ENCODE measurements around the gene CTNNA3.

CTNNA3 gene

GRCh38 chr10:67033878-67034277 is 662.1 kb downstream of the CTNNA3 start:
- Histone ChIP-seq H3K27ac (ENCODE audit: low read length) (no peak overlapping the region), H3K9ac (ENCODE audit: low read depth, low read length) (no peak overlapping the region), H3K4me3 (ENCODE audit: low read length) (no peak overlapping the region), H3K4me1 (ENCODE audit: insufficient read depth, low read length) (no peaks in the 10 kb centered on the region), H3K27me3 (ENCODE audit: insufficient read depth, low read length) (no peaks in the 10 kb centered on the region), H3K9me3 (ENCODE audit: insufficient read depth, low read depth, low read length) (no peaks in the 10 kb centered on the region), H3K36me3 (ENCODE audit: insufficient read depth, low read depth, low read length) (no peaks in the 10 kb centered on the region)

- Histone ChIP-seq H3K4me1 (ENCODE audit: insufficient read depth, low read length) (no peaks in the 10 kb centered on the region), H3K36me3 (ENCODE audit: insufficient read depth, low read depth, low read length) (no peaks in the 10 kb centered on the region), H3K9ac (ENCODE audit: low read depth, low read length) (no peak overlapping the region), H3K4me3 (ENCODE audit: low read length) (no peak overlapping the region), H3K27me3 (ENCODE audit: insufficient read depth, low read length) (no peaks in the 10 kb centered on the region), H3K9me3 (ENCODE audit: insufficient read depth, low read depth, low read length) (no peaks in the 10 kb centered on the region), H3K27ac (ENCODE audit: low read length) (no peak overlapping the region)
Observed at GRCh38 chr10:67022099-67022498, 673.9 kb downstream of the CTNNA3 start.

- Histone ChIP-seq H3K9me3 (ENCODE audit: insufficient read depth, low read depth, low read length) (no peaks in the 10 kb centered on the region), H3K4me3 (ENCODE audit: low read length) (no peak overlapping the region), H3K27ac (ENCODE audit: low read length) (no peak overlapping the region), H3K27me3 (ENCODE audit: insufficient read depth, low read length) (no peaks in the 10 kb centered on the region), H3K36me3 (ENCODE audit: insufficient read depth, low read depth, low read length) (no peaks in the 10 kb centered on the region), H3K4me1 (ENCODE audit: insufficient read depth, low read length) (no peaks in the 10 kb centered on the region), H3K9ac (ENCODE audit: low read depth, low read length) (no peak overlapping the region)
Observed at GRCh38 chr10:67017218-67017617, 678.8 kb downstream of the CTNNA3 start.

GRCh38 chr10:67015225-67015624 is 680.8 kb downstream of the CTNNA3 start:
- H3K9me3 ChIP-seq (ENCODE audit: insufficient read depth, low read depth, low read length): no peaks in the 10 kb centered on the region
- no peak overlapping the region for H3K27ac ChIP-seq (ENCODE audit: low read length)
- H3K36me3 ChIP-seq (ENCODE audit: insufficient read depth, low read depth, low read length): no peaks in the 10 kb centered on the region
- no peak overlapping the region for H3K9ac ChIP-seq (ENCODE audit: low read depth, low read length)
- no peak overlapping the region for H3K4me3 ChIP-seq (ENCODE audit: low read length)
- no peaks in the 10 kb centered on the region for H3K27me3 ChIP-seq (ENCODE audit: insufficient read depth, low read length)
- no peaks in the 10 kb centered on the region for H3K4me1 ChIP-seq (ENCODE audit: insufficient read depth, low read length)

- no peak overlapping the region for H3K27ac ChIP-seq (ENCODE audit: low read length)
- H3K4me1 ChIP-seq (ENCODE audit: insufficient read depth, low read length): no peaks in the 10 kb centered on the region
- no peaks in the 10 kb centered on the region for H3K27me3 ChIP-seq (ENCODE audit: insufficient read depth, low read length)
- no peak overlapping the region for H3K4me3 ChIP-seq (ENCODE audit: low read length)
- H3K9me3 ChIP-seq (ENCODE audit: insufficient read depth, low read depth, low read length): no peaks in the 10 kb centered on the region
- H3K9ac ChIP-seq (ENCODE audit: low read depth, low read length): no peak overlapping the region
- no peaks in the 10 kb centered on the region for H3K36me3 ChIP-seq (ENCODE audit: insufficient read depth, low read depth, low read length)
Observed at GRCh38 chr10:67011981-67012380, 684.0 kb downstream of the CTNNA3 start.

- H3K27me3 ChIP-seq (ENCODE audit: insufficient read depth, low read length): no peaks in the 10 kb centered on the region
- no peaks in the 10 kb centered on the region for H3K36me3 ChIP-seq (ENCODE audit: insufficient read depth, low read depth, low read length)
- no peaks in the 10 kb centered on the region for H3K9me3 ChIP-seq (ENCODE audit: insufficient read depth, low read depth, low read length)
- no peak overlapping the region for H3K9ac ChIP-seq (ENCODE audit: low read depth, low read length)
- H3K4me3 ChIP-seq (ENCODE audit: low read length): no peak overlapping the region
- H3K4me1 ChIP-seq (ENCODE audit: insufficient read depth, low read length): no peaks in the 10 kb centered on the region
- no peak overlapping the region for H3K27ac ChIP-seq (ENCODE audit: low read length)
Observed at GRCh38 chr10:67011480-67011879, 684.5 kb downstream of the CTNNA3 start.

GRCh38 chr10:67005981-67006380 is 690.0 kb downstream of the CTNNA3 start:
- no peaks in the 10 kb centered on the region; the same call in 1 of the 2 replicates for H3K4me1 ChIP-seq (ENCODE audit: insufficient read depth, low read length)
- no peak overlapping the region for H3K9ac ChIP-seq (ENCODE audit: low read depth, low read length)
- H3K4me3 ChIP-seq (ENCODE audit: low read length): no peak overlapping the region
- H3K9me3 ChIP-seq (ENCODE audit: insufficient read depth, low read depth, low read length): no peaks in the 10 kb centered on the region
- no peaks in the 10 kb centered on the region for H3K36me3 ChIP-seq (ENCODE audit: insufficient read depth, low read depth, low read length)
- no peaks in the 10 kb centered on the region for H3K27me3 ChIP-seq (ENCODE audit: insufficient read depth, low read length)
- no peak overlapping the region for H3K27ac ChIP-seq (ENCODE audit: low read length)

GRCh38 chr10:67004690-67005089 is 691.3 kb downstream of the CTNNA3 start:
- no peak overlapping the region for H3K4me3 ChIP-seq (ENCODE audit: low read length)
- H3K9ac ChIP-seq (ENCODE audit: low read depth, low read length): no peak overlapping the region
- H3K4me1 ChIP-seq (ENCODE audit: insufficient read depth, low read length): no peaks in the 10 kb centered on the region; the same call in 1 of the 2 replicates
- no peaks in the 10 kb centered on the region for H3K27me3 ChIP-seq (ENCODE audit: insufficient read depth, low read length)
- H3K9me3 ChIP-seq (ENCODE audit: insufficient read depth, low read depth, low read length): no peaks in the 10 kb centered on the region
- H3K27ac ChIP-seq (ENCODE audit: low read length): no peak overlapping the region
- H3K36me3 ChIP-seq (ENCODE audit: insufficient read depth, low read depth, low read length): no peaks in the 10 kb centered on the region

- no peaks in the 10 kb centered on the region for H3K9me3 ChIP-seq (ENCODE audit: insufficient read depth, low read depth, low read length)
- no peak overlapping the region for H3K4me3 ChIP-seq (ENCODE audit: low read length)
- H3K4me1 ChIP-seq (ENCODE audit: insufficient read depth, low read length): no peaks in the 10 kb centered on the region; the same call in 1 of the 2 replicates
- no peaks in the 10 kb centered on the region for H3K27me3 ChIP-seq (ENCODE audit: insufficient read depth, low read length)
- no peak overlapping the region for H3K27ac ChIP-seq (ENCODE audit: low read length)
- H3K9ac ChIP-seq (ENCODE audit: low read depth, low read length): no peak overlapping the region
- no peaks in the 10 kb centered on the region for H3K36me3 ChIP-seq (ENCODE audit: insufficient read depth, low read depth, low read length)
Observed at GRCh38 chr10:66999762-67000545, 696.0 kb downstream of the CTNNA3 start.

GRCh38 chr10:66996996-66997395 is 699.0 kb downstream of the CTNNA3 start:
- no peaks in the 10 kb centered on the region for H3K9me3 ChIP-seq (ENCODE audit: insufficient read depth, low read depth, low read length)
- no peaks in the 10 kb centered on the region for H3K4me1 ChIP-seq (ENCODE audit: insufficient read depth, low read length)
- no peak overlapping the region for H3K27ac ChIP-seq (ENCODE audit: low read length)
- no peak overlapping the region for H3K9ac ChIP-seq (ENCODE audit: low read depth, low read length)
- no peak overlapping the region for H3K4me3 ChIP-seq (ENCODE audit: low read length)
- H3K36me3 ChIP-seq (ENCODE audit: insufficient read depth, low read depth, low read length): no peaks in the 10 kb centered on the region
- H3K27me3 ChIP-seq (ENCODE audit: insufficient read depth, low read length): no peaks in the 10 kb centered on the region

GRCh38 chr10:66990143-66990830 is 705.7 kb downstream of the CTNNA3 start:
- Histone ChIP-seq H3K27me3 (ENCODE audit: insufficient read depth, low read length) (no peaks in the 10 kb centered on the region), H3K36me3 (ENCODE audit: insufficient read depth, low read depth, low read length) (no peaks in the 10 kb centered on the region), H3K9me3 (ENCODE audit: insufficient read depth, low read depth, low read length) (no peaks in the 10 kb centered on the region), H3K27ac (ENCODE audit: low read length) (no peak overlapping the region), H3K4me1 (ENCODE audit: insufficient read depth, low read length) (no peaks in the 10 kb centered on the region), H3K9ac (ENCODE audit: low read depth, low read length) (no peak overlapping the region), H3K4me3 (ENCODE audit: low read length) (no peak overlapping the region)

- no peaks in the 10 kb centered on the region for H3K4me1 ChIP-seq (ENCODE audit: insufficient read depth, low read length)
- H3K36me3 ChIP-seq (ENCODE audit: insufficient read depth, low read depth, low read length): no peaks in the 10 kb centered on the region
- H3K9ac ChIP-seq (ENCODE audit: low read depth, low read length): no peak overlapping the region
- no peak overlapping the region for H3K27ac ChIP-seq (ENCODE audit: low read length)
- no peaks in the 10 kb centered on the region for H3K9me3 ChIP-seq (ENCODE audit: insufficient read depth, low read depth, low read length)
- no peak overlapping the region for H3K4me3 ChIP-seq (ENCODE audit: low read length)
- H3K27me3 ChIP-seq (ENCODE audit: insufficient read depth, low read length): no peaks in the 10 kb centered on the region
Observed at GRCh38 chr10:66983475-66983818, 712.5 kb downstream of the CTNNA3 start.
